ENCODE data around the gene ZEB2.
A peak's percentile ranks its signal among the peaks of the same experiment; 100 is the strongest.

ZEB2 gene

DNA sequence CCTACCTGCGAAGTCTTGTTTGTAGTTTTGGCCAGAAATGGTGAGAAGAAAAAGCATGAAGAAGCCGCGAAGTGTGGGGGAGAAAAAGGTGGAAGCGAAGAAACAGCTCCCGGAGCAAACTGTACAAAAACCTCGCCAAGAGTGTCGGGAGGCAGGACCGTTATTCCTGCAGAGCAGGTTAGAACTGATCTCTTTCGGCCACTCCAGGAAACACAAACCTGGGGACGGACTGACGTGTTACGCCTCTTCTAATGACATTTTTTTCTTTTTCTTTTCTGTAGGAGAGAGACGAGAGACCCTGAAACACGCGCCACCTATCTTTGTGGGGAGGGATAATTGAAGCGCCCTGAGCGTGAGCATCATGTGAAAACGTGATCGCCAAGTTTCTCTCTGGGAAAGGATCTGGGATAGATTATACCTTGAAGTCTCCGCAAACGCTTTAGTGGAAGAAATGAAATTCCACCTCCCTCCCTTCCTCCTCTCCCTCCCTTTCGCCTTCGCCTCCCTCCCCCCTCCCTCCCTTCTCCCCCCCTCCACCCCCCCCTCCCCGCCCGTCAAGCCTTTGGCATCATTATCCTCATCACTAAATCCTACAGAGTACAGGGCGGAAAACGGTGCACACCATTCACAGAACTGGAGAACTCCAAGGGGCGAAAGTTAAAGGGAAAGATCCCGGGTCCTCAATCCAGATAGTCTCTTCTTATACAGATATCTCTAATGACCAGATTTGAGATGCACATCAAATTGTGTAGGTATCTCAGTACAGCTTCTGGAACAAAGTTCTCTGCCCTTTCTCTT, at the start of gene ZEB2:
ZEB2 (minus strand) TSS at position 186 of the 798 bp plus-strand sequence. CDS start 2,769 bp downstream, outside the sequence.
- no peak for DNase-seq

DNA sequence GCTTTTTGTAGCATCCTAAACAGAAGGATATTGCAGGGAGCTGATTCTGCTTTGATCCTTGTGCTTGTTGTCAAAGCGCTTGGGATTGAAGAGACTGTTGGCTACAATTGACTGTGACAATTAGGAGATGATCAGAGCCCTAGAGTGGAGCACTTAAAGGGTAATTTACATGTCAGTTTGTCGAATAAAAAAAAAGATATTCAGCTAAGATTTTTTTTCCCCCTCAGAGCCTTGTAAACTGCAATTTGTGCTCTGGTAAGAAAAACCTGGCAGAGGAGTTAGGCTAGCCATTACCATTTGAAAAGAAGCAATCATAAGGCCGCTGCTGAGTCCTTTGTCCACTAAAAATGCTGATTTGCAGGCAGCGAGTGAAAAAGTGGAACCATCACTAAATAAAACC, 47.8 kb upstream of the ZEB2 start:
- peak; percentile 12 for DNase-seq

DNA sequence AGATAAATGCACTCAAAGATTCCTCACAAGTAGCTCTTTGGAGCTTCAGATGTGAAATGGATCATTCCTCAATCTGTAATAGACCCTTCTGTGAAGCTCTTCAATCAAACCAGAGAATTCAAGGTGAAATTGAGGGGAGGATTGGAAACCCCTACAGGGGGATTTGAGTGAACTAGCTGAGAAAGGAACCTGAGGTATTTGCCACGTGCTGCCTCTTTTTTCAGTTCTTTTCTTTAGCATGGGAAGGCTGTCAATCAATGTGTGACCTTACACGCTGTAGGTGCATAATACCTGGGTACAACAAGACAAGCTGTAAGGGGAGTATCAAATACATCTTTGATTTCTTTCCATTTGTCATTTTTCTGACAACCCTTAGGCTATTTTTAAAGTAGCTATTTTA, 46.5 kb upstream of the ZEB2 start:
- DNase-seq: no peak

DNA sequence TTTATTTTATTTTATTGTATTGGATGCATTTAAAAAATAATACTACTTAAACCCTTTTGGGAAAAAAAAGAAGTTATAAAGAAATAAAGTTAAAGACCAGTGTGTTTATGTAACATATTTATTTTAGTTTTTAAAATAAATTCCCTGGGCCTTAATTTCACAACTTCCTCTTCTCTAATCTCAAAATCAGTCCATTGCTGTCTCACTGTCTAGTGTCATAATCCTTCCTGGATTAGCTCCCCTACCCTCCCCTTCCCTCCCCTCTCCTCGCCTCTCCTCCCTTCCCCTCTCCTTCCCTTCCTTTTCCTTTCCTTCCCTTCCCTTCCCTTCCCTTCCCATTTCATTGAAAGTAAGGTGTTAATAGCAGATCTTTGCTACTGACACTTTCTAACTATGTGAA, 40.3 kb upstream of the ZEB2 start:
- DNase-seq: no peak

DNA sequence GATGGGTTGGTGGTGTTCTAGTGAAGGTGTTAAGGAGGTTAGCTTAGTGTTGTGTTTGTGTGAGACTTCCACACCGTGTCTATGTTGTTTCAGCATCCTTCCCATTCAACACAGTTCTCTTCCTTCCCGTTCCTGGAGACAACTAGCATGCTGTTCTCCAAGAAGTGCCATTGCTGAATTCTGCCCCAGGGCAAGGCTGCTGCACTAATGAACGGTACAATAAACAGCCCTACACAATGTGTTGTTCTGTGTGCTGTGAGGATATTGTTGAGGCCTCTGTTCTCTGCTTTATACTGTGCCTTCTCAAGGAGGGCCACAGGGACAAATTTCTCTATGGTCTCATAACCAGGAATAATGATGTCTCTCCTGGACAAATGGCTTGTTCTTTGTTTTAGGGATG, 39.8 kb upstream of the ZEB2 start:
- no peak for DNase-seq

DNA sequence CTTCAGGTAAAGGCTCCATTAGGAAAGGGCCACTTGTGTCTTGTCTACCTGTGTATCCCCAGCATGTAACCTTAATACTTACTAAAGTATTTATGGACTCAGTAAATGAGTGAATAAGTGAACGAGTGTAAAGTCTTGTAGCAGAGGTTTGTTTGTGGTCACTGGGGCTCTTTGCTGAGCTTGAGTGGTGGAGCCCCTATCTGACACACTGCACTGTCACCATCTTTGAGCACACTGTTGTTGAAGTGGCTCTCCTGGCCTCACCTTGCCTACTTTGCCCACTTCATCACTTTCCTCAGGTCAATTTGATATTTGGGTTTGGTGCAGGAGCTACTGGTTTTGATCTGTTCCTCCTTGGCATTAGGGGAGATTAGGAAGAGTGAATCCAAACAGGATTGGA, 39.3 kb upstream of the ZEB2 start:
- DNase-seq: no peak

DNA sequence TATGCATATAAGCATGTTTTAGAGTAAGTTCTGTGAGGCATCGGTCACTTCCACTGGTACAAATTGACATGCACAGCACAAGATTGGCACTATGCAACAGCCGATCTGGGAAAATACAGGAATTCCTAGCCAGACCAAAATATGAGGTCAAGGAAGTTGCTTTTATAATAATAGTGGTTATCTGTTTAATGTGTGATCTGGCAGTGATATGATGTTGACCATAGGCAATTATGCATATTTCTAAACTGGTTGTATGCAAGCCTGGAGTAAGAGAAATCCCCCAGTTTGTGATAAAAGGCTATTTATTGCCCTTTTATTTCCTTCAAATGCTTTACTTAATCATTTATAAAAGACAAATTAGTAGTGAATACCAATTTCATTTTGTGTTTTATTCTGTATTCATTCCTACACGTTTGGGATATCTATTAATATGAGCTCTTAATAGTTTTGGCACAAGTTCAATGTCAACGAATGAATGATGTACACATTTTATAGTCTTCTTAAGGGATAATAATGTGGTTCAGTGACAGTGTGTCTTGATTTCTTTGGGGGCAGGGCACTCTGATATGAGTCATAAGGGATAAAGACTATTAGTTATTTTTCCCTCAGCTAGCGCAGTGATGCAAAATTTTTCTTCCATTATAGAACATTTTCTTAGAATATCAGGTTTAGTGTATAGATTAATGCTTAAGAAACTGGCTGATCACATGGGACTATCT, 34.7 kb upstream of the ZEB2 start:
- no peak for DNase-seq

DNA sequence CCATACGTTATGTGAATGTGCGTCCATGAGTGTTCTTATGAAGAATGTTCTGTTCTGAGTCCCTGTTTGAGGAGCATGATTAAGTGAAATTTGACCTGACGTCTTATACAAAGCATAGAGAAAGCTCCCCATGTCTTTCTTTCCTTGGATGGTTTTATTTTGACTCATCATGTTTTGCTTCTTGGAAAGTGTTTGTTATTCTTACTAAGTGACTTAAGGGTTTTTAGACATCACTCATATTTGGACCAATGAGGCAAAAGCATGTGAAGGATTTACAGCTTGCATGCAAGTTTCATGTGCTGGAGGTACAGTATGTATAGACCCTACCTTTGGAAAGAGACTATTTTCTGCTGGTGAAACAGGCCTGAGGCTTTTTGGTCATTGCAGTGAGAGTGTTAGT, 33.5 kb upstream of the ZEB2 start:
- no peak for DNase-seq

DNA sequence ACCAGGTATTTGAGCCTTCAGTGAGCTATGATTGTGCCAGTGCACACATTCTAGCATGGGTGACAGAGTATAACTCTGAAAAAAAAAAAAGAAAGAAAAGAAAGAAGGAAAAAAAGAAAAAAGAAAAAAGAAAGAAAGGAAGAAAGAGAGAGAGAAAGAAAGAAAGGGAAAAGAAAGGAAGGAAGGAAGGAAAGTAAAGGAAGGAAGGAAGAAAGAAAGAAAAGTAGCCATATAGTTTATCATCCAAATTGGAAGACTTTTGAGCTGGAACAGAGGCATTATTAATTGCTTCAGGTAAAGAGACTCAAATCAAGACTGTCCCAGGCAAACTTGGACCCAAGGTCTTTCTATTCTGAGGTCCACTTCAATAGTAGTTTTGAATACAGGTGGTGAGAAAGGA, 32.9 kb upstream of the ZEB2 start:
- DNase-seq: no peak

DNA sequence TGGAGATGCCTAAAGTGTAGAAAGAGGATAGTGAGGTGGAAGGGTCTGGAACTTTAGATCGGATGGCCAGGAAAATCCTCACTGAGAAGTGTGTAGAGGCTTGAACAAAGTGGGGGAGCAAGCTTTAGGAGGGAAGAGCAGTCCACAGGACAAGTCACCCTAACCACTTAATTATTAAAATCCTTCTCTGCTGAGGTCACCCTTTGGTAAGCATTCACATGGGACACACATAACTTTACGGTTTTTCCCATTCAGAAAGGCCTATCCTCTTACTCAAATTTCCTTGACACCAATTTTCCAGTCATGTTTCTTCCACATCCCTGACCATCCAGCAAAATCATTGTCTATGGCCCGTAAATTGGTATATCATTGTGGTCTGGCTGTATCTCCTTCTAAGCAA, 31.0 kb upstream of the ZEB2 start:
- DNase-seq: no peak

DNA sequence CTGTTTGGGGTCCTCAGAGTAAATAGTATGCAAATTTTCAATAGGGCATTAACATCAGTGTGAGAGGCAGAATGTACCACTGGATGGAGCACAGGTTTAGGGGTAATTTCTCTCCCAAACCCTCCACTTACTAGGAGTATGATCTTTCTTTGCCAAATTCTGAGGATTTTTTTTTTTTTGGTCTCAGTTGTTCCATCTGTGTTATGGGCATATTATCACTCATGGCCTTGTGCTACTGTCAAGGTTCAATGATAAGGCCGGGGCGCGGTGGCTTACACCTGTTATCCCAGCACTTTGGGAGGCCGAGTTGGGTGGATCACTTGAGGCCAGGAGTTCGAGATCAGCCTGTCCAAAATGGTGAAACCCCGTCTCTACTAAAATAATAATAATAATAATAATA, 30.2 kb upstream of the ZEB2 start:
- DNase-seq: no peak

DNA sequence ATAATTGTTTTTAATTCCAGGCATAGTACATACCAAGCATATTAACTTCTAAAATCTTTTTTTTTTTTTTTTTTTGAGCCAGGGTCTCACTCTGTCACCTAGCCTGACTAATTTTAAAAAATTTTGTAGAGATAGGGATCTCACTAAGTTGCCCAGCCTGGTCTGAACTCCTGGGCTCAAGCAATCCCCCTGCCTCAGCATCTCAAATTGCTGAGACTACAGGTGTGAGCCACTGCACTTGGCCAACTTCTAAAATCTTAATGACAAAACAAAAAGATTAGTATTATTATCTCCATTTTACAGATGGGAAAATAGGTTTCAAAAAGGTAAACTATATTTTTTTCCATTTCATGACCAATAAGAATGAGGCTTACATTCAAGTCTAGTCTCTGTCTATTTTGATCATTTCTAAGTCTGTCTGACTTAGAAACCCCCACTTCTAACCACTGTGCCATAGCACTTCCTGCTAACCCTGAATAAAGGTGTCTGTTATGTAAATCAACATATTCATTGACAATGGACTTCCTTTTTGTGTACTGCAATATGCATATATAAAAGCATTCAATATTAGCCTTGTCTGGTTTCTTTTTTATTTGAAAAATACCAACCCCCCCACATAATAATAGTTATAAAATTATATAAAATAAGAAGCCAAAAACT, 28.7 kb upstream of the ZEB2 start:
- DNase-seq: no peak

DNA sequence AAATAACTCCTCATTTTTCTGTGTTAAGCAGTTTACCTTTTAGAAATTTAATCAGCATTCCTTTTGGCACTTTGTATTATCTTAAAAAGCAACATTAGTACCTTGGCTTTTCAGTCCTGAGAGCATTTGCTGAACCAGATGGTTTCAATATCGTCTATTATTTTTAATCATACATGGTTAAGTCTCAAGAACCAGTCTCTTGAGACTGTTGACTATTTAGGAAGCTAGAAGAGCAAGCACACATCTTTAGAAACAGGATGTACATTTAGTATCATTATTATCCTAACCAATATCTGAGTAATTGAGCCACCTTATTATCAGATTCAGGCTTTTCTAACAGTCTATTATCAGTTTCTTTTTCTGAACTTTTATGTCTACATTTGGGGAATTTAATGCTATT, 28.2 kb upstream of the ZEB2 start:
- peak; percentile 82 for DNase-seq

DNA sequence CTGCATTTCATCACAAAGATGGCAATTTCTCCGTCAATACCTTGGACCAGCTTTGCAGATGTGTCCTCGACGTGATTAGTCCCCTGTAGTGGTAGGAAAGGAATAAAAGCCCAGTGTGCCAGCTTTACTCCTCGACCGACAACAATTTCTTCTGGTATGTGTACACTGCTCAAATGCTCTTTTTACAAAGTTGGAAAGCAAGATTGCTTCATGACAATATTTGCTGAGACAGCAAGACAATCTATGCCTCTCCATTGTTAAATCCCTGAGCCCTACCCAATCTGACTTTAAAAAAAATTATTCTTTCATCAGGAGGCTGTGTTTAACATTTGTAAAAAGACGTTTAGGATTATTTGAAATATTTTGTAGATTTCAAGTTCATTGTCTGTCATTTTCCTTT, 27.6 kb upstream of the ZEB2 start:
- DNase-seq: no peak

DNA sequence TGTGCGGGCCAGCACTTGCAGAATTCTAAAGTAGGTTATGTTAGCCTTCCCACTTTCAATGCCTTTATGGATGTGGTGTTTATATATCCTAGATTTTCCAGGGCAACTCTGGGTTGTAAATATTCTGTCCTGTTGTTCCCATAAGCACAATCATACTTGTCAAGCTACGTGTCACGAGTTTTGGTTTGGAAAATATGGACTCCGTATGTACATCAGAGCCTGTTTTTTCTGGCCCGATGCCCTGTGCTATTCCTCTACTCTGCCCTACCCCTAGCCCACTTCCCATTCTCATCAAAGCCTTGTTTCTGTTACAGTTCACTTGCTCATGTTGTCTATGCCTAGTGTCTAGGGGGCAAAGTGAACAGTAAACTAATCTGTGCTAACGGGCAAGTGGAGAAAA, 27.0 kb upstream of the ZEB2 start:
- no peak for DNase-seq

DNA sequence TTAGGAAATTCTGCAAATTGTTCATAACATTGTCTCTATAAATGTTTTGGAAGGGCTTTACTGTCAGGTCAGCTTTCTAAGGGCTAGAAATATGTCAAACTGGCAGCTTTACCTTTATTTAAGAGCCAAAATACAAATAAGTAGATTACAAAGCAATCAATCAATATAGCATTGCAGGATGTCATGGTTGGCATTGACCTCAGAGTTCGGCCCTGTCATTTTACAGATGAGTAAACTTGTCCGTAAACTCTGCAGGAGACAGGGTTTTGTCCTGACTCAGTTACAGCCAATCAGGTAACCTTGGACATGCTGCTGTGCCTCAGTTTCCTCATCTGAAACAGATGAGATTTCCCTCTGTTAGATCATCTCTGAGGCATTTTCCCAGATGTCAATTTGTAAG, 25.9 kb upstream of the ZEB2 start:
- DNase-seq: no peak

DNA sequence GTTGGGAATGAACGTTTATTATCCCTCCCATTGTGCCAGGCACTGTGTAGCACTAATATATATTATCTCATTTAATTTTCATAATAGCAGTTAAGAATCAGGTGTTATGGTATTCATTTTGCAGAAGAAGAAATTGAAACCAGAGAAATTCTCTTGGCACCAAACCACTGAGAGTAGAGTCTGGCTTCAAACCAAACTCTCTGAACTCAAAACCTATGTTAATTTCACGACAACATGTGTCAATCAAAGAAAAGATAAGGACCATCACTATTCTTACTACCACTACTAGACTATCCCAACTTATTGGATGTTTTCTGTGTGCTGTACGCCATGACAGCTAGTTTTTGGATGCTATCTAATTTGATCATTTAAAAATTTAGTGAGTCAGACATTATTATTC, 24.1 kb upstream of the ZEB2 start:
- no peak for DNase-seq

DNA sequence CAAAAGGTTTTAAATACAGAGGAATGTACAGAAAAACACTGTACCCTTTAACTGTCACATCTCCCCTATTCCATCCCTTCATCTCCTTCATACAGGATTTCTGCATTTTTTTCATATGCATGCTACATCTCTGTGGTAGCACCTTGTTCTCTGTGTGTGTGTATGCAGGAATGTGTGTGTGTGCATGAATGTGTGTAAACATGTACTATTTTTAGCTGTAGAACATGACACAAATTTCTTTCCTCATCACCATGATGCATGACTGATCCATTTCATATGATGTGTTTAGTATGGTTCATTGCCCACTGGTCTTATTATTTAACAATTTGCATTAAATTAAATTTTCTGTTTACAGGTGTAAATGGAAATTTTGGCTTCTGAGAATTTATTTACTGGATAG, 21.5 kb upstream of the ZEB2 start:
- no peak for DNase-seq

DNA sequence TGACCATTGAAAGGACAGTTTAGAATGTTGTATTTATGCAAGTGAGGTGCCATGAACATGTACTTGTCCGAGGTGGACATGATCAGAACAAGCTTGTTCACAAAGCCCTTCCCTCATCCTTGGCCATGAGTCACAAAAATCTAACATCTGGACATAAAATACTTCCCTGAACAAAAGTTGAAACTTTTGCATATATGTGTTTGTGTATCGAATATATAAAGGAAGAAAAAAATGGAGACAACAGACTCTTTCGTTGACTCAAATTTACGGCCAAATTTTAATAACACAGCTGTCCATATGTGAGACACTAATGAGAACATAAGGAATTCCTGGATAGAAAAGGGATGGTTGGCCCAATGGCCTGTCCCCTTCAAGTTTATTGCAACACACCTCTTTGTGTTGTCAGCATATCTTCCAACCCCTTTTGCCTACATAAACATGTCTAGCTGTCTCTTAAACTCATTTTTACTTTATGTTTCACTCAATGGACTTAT, 19.4 kb upstream of the ZEB2 start:
- DNase-seq: no peak

DNA sequence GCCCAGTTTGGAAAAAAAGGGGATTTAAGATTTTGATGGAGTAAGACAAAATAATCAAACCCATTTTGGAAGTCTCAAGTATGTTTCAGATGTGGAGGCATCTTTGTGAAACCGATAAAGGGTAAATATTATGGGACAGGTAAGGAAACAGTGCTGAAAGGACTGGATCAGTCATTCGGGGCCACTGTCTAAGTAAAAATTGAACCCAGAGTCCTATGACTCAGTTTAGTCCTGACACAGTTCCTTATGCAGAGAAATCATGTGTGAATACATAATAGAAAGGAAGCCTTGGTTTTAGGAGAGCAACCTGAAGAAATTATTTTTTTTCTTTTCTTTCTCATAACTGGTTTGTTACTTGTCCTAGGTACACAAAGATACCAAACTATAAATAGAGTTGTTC, 15.4 kb upstream of the ZEB2 start:
- no peak for DNase-seq

DNA sequence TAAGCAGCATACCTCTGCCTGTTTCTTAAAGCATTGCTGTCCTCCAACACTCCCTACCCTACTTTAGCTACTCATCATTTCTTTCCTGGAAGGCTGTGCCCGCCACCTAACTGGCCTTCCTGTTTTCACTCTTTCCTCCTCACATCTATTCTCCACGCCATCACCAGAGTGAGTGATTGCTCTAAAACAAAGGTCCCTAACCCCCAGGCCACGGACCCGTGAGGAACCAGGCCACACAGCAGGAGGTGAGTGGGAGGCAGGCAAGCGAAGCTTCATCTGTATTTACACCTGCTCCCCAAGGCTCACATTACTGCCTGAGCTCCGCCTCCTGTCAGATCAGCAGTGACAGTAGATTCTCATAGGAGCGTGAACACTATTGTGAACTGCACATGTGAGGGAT, 13.3 kb upstream of the ZEB2 start:
- peak; percentile 43 for DNase-seq

DNA sequence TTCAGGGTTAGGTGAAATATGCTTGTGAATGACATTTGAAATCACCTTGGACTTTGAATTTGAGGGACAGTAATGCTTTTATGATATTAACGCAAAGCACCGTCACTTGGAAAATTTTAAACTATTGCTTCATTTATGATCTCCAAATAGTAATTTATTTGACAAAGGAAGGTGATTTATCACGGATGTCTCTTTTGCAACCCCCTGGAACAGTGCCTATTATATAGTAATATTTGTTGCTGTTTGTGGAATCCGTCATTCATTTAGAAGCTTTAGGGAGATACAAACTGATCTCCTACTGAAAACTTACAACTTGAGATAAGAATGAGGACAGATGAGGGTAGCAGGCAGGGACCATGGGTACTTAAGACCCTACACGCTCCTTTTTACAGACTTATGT, 10.7 kb upstream of the ZEB2 start:
- DNase-seq: no peak

DNA sequence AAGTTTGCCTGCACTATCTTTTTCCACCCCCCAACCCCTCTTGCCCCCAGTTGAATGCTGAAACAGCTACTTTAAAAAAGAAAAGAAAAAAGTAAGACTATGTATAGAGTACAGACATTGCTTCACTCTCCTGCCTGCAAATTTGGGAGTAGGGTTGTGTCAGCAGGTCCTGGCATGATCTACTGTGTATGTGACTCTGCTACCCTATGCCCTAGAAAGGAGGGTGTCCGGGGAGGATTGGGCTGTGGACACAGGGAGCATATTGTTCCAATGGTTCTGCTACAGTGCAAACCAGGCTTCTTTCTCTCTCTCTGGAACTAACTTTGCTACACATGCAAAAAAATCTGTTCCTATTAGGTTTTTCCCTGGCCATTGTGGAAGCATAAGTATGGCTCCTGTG, 9.9 kb upstream of the ZEB2 start:
- DNase-seq: no peak

DNA sequence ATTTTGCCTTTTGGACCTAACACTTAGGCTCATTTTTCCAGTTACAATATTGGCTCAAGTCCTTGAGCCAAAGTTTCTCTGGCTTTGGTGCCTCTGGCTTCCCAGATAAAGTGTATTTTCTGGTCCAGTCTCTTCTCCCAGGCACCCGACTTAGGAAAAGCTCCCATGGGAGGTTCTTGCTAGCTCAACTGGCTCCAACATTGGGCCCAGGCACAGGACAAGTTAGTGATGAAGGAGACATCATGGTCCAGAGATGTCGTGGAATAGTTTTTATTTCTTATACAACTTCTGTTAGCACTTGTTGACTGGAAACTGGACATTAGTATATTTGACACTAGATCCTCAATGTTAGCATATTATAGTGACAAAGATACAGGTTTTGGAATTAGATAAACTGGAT, 8.2 kb upstream of the ZEB2 start:
- DNase-seq: no peak
